T-helper 2 cell treated with Interferon-gamma antibody and Interleukin-4, amounts not matched to agents 100 ng/mL and 5 ng/mL, for 36 hours (primary cell): ENCODE data around the gene RSRP1. TPM values are rescaled to one million over a fixed set of nuclear protein-coding genes. Genes with fewer than 3 reads are reported as not detected.

Experiments used
- intact Hi-C: fragments of 100-400 bp; cut with micrococcal nuclease; formaldehyde crosslinking; loops from one replicate; pipeline ENCODE4 v1.15.1; 2023
- total RNA-seq: library from RNA; stranded (reverse); gene quantifications from 2 replicates; pipeline ENCODE4 v1.2.3, GENCODE V29; 2022

Gene RSRP1
- total RNA-seq, 1 donor from 2014 or later, result 200 TPM

DNA sequence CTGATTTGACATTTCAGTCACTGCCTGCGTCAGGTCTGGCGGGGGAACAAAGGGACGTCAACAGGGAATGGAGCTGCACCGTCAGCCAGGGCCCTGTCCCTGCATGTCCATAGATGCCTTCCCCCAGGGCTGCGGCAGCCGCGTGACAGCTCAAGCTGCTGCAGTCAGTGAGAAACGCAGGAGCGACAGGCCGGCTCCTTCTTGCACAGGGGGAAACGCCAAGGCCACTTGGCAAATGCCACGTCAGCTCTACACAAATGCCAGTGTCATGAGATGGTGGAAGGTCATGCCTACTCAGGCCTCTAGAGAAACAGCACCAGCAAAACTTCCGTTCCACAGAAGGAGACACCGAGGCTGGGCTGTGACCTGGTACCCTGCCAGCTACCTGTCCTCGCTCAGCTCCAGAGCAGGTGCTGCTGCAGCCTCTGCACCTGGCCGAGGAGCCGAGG is 52.7 kb downstream of the RSRP1 start:
- intact Hi-C loops, result no loop called here

- intact Hi-C loops, result no loop called here
Observed at GRCh38 chr1:25194054-25194453, 53.2 kb downstream of the RSRP1 start.

GRCh38 chr1:25193229-25193628 is 54.0 kb downstream of the RSRP1 start:
- intact Hi-C loops, result no loop called here

Other genes with a start within 250 kb of the RSRP1 start
- 39.1 and 39.7 TPM in 2 replicates for gene SYF2, start 15.0 kb downstream of the RSRP1 start, total RNA-seq
- gene RHD, start 25.1 kb upstream of the RSRP1 start, total RNA-seq, result not detected in 2 replicates
- 145 and 148 TPM in 2 replicates for gene TMEM50A, start 90.9 kb upstream of the RSRP1 start, total RNA-seq
- 0.41 TPM in 1 of 2 replicates, not detected in the other for gene RHCE, start 173.4 kb upstream of the RSRP1 start, total RNA-seq
- gene MACO1, start 183.4 kb upstream of the RSRP1 start, total RNA-seq, result 18.1 and 19.3 TPM in 2 replicates